ENCODE measurements around the gene LRP1B.

The LRP1B gene

GRCh38 chr2:141423124-141423523 is 707.7 kb downstream of the LRP1B start:
- DNase-seq (ENCODE audit: low read depth) = no peak

GRCh38 chr2:141417246-141417797 is 713.5 kb downstream of the LRP1B start:
- no peak for DNase-seq (ENCODE audit: low read depth)

GRCh38 chr2:141411419-141411818 is 719.4 kb downstream of the LRP1B start:
- no peak for DNase-seq (ENCODE audit: low read depth)

- DNase-seq (ENCODE audit: low read depth) = no peak
These were observed 731.5 kb downstream of the LRP1B start for GRCh38 chr2:141399270-141399669.

GRCh38 chr2:141393214-141393545 is 737.6 kb downstream of the LRP1B start:
- DNase-seq (ENCODE audit: low read depth) = no peak

- peak; percentile 6 for DNase-seq (ENCODE audit: low read depth)
These were observed 738.2 kb downstream of the LRP1B start for GRCh38 chr2:141392517-141393213.

GRCh38 chr2:141386168-141386567 is 744.6 kb downstream of the LRP1B start:
- no peak for DNase-seq (ENCODE audit: low read depth)

- no peak for DNase-seq (ENCODE audit: low read depth)
These were observed 746.1 kb downstream of the LRP1B start for GRCh38 chr2:141384676-141385075.

GRCh38 chr2:141381946-141382345 is 748.9 kb downstream of the LRP1B start:
- DNase-seq (ENCODE audit: low read depth) = no peak

- no peak for DNase-seq (ENCODE audit: low read depth)
These were observed 750.5 kb downstream of the LRP1B start for GRCh38 chr2:141380008-141380979.

- no peak for DNase-seq (ENCODE audit: low read depth)
These were observed 766.0 kb downstream of the LRP1B start for GRCh38 chr2:141364821-141365220.

GRCh38 chr2:141362311-141362710 is 768.5 kb downstream of the LRP1B start:
- no peak for DNase-seq (ENCODE audit: low read depth)

GRCh38 chr2:141348481-141348880 is 782.3 kb downstream of the LRP1B start:
- DNase-seq (ENCODE audit: low read depth) = no peak

- DNase-seq (ENCODE audit: low read depth) = peak; percentile 47
These were observed 789.4 kb downstream of the LRP1B start for GRCh38 chr2:141341444-141341843.

- peak; percentile 27 for DNase-seq (ENCODE audit: low read depth)
These were observed 799.7 kb downstream of the LRP1B start for GRCh38 chr2:141331127-141331526.

- DNase-seq (ENCODE audit: low read depth) = no peak
These were observed 800.9 kb downstream of the LRP1B start for GRCh38 chr2:141329964-141330363.

GRCh38 chr2:141323571-141323970 is 807.2 kb downstream of the LRP1B start:
- no peak for DNase-seq (ENCODE audit: low read depth)

- DNase-seq (ENCODE audit: low read depth) = no peak
These were observed 812.8 kb downstream of the LRP1B start for GRCh38 chr2:141317986-141318385.

GRCh38 chr2:141316606-141317005 is 814.2 kb downstream of the LRP1B start:
- DNase-seq (ENCODE audit: low read depth) = no peak

GRCh38 chr2:141316103-141316502 is 814.7 kb downstream of the LRP1B start:
- DNase-seq (ENCODE audit: low read depth) = no peak

GRCh38 chr2:141313972-141314371 is 816.8 kb downstream of the LRP1B start:
- DNase-seq (ENCODE audit: low read depth) = no peak

- DNase-seq (ENCODE audit: low read depth) = no peak
These were observed 819.4 kb downstream of the LRP1B start for GRCh38 chr2:141311430-141311829.

GRCh38 chr2:141306368-141306767 is 824.4 kb downstream of the LRP1B start:
- DNase-seq (ENCODE audit: low read depth) = no peak

Measured in GM04503 (cell line).